ENCODE results near the gene BFSP1. TPM values are rescaled to one million over a fixed set of nuclear protein-coding genes. Genes with fewer than 3 reads are reported as not detected.

The BFSP1 gene
- total RNA-seq, 1 donor from 2014 or later: 0.83 TPM

GRCh38 chr20:17558941-17559304 is 27.7 kb upstream of the BFSP1 start:
- intact Hi-C loops (cut with DNase I): no loop called here

GRCh38 chr20:17558154-17558940 is 27.2 kb upstream of the BFSP1 start:
- intact Hi-C loops (cut with DNase I): no loop called here
- no peak for DNase-seq (ENCODE audit: low spot score)

More at GRCh38 chr20:17558941-17559304, 27.7 kb upstream of the BFSP1 start:
- DNase-seq (ENCODE audit: low spot score): no peak

GRCh38 chr20:17557675-17558006 is 26.5 kb upstream of the BFSP1 start:
- intact Hi-C loops (cut with DNase I): no loop called here
- DNase-seq (ENCODE audit: low spot score): no peak

GRCh38 chr20:17556837-17557674 is 25.9 kb upstream of the BFSP1 start:
- DNase-seq (ENCODE audit: low spot score): peak; percentile 85
- intact Hi-C loops (cut with DNase I): no loop called here

GRCh38 chr20:17555106-17555505 is 23.9 kb upstream of the BFSP1 start:
- DNase-seq (ENCODE audit: low spot score): no peak
- intact Hi-C loops (cut with DNase I): no loop called here

GRCh38 chr20:17549131-17549530 is 18.0 kb upstream of the BFSP1 start:
- no peak for DNase-seq (ENCODE audit: low spot score)
- intact Hi-C loops (cut with DNase I): no loop called here

GRCh38 chr20:17545127-17545526 is 13.9 kb upstream of the BFSP1 start:
- no peak for DNase-seq (ENCODE audit: low spot score)
- intact Hi-C loops (cut with DNase I): no loop called here

- DNase-seq (ENCODE audit: low spot score): no peak
- intact Hi-C loops (cut with DNase I): loop anchor here (2.0 to 5.0 kb wide), 2 partner anchors 25 to 139 kb away; partner anchors contain the start of gene RRBP1
These were observed 12.5 kb upstream of the BFSP1 start for GRCh38 chr20:17543531-17544131.

GRCh38 chr20:17542993-17543412 is 11.8 kb upstream of the BFSP1 start:
- no peak for DNase-seq (ENCODE audit: low spot score)
- intact Hi-C loops (cut with DNase I): loop anchor here (2.0 to 5.0 kb wide), 2 partner anchors 26 to 139 kb away; partner anchors contain the start of gene RRBP1

- no peak for DNase-seq (ENCODE audit: low spot score)
- intact Hi-C loops (cut with DNase I): loop anchor here (2.0 to 5.0 kb wide), 2 partner anchors 26 to 140 kb away; partner anchors contain the start of gene RRBP1
These were observed 11.3 kb upstream of the BFSP1 start for GRCh38 chr20:17542481-17542880.

- intact Hi-C loops (cut with DNase I): loop anchor here (2.0 to 5.0 kb wide), 2 partner anchors 27 to 140 kb away; partner anchors contain the start of gene RRBP1
- DNase-seq (ENCODE audit: low spot score): no peak
These were observed 10.8 kb upstream of the BFSP1 start for GRCh38 chr20:17541996-17542395.

- intact Hi-C loops (cut with DNase I): loop anchor here (5.0 kb wide), 1 partner anchor 141 kb away; the partner anchor contains the start of gene RRBP1
- no peak for DNase-seq (ENCODE audit: low spot score)
These were observed 10.4 kb upstream of the BFSP1 start for GRCh38 chr20:17541596-17541995.

GRCh38 chr20:17538517-17539170 is 7.5 kb upstream of the BFSP1 start:
- DNase-seq (ENCODE audit: low spot score): no peak
- intact Hi-C loops (cut with DNase I): loop anchor here (10.0 kb wide), 2 partner anchors 396 to 456 kb away; no protein-coding TSS in a partner anchor

GRCh38 chr20:17537959-17538358 is 6.8 kb upstream of the BFSP1 start:
- no peak for DNase-seq (ENCODE audit: low spot score)
- intact Hi-C loops (cut with DNase I): loop anchor here (1.0 to 10.0 kb wide), 3 partner anchors 80 to 457 kb away; no protein-coding TSS in a partner anchor

GRCh38 chr20:17536944-17537444 is 5.8 kb upstream of the BFSP1 start:
- intact Hi-C loops (cut with DNase I): loop anchor here (1.0 to 10.0 kb wide), 3 partner anchors 81 to 458 kb away; no protein-coding TSS in a partner anchor
- no peak for DNase-seq (ENCODE audit: low spot score)

GRCh38 chr20:17534077-17534476 is 2.9 kb upstream of the BFSP1 start:
- intact Hi-C loops (cut with DNase I): loop anchor here (10.0 kb wide), 2 partner anchors 401 to 461 kb away; no protein-coding TSS in a partner anchor
- no peak for DNase-seq (ENCODE audit: low spot score)

- intact Hi-C loops (cut with DNase I): loop anchor here (10.0 kb wide), 2 partner anchors 401 to 461 kb away; no protein-coding TSS in a partner anchor
These were observed 2.2 kb upstream of the BFSP1 start for GRCh38 chr20:17533396-17533795.

GRCh38 chr20:17531665-17532025 is 466 bp upstream of the BFSP1 start:
- intact Hi-C loops (cut with DNase I): loop anchor here (10.0 kb wide), 2 partner anchors 403 to 463 kb away; no protein-coding TSS in a partner anchor
- no peak for DNase-seq (ENCODE audit: low spot score)

More at GRCh38 chr20:17533396-17533795, 2.2 kb upstream of the BFSP1 start:
- DNase-seq (ENCODE audit: low spot score): no peak

- intact Hi-C loops (cut with DNase I): loop anchor here (10.0 kb wide), 2 partner anchors 405 to 465 kb away; no protein-coding TSS in a partner anchor
- no peak for DNase-seq (ENCODE audit: low spot score)
These were observed 1.0 kb downstream of the BFSP1 start for GRCh38 chr20:17530153-17530552.

Data from cardiac septum (tissue), 1 donor.